ENCODE results near the gene ARNT2. TPM values are rescaled to one million over a fixed set of nuclear protein-coding genes. Genes with fewer than 3 reads are reported as not detected.

Gene ARNT2
- total and polyA plus RNA-seq, 4 donors = 2.0 to 12.2 (median 5.5) TPM

- Histone ChIP-seq H3K4me1 (ENCODE audit: control insufficient read depth in 5 of 5, insufficient read depth in 5 of 5, low read length in 5 of 5) (peaks cover 0 to 22% (median 2%) of the 10 kb centered on the region in 5 donors), H3K4me3 (no peak overlapping the region), H3K9me3 (ENCODE audit: control insufficient read depth in 4 of 4, insufficient read depth in 3 of 4, low read length in 3 of 4) (peaks cover 0 to 3% (median 0%) of the 10 kb centered on the region in 4 donors), H3K27ac (ENCODE audit: low read depth in 1 of 2, low read length in 1 of 2) (no peak overlapping the region), H3K36me3 (ENCODE audit: control insufficient read depth in 4 of 4, insufficient read depth in 4 of 4, low read length in 4 of 4) (peaks cover 0 to 9% (median 3%) of the 10 kb centered on the region in 4 donors), H3K9ac (ENCODE audit: insufficient read depth in 1 of 2, low read length in 2 of 2) (no peak overlapping the region), H3K27me3 (ENCODE audit: control insufficient read depth in 3 of 3, insufficient read depth in 3 of 3, low read length in 2 of 3) (no peaks in the 10 kb centered on the region)
- 86 to 87% methylated on average over 4 of the region's 4 CpGs for WGBS, 2 donors
- DNase-seq = no peak
- TF ChIP-seq CTCF (IDR thresholded peaks at IDR 0.05; ENCODE audit: control extremely low read depth, extremely low read depth) = no peak
- ATAC-seq (ENCODE audit: insufficient read depth, low FRiP score) = no peak
These were observed 129.7 kb downstream of the ARNT2 start for GRCh38 chr15:80533790-80534333.

GRCh38 chr15:80536231-80536630 is 132.0 kb downstream of the ARNT2 start:
- DNase-seq (no peak), ATAC-seq (ENCODE audit: insufficient read depth, low FRiP score) (no peak)
- H3K4me3 ChIP-seq = no peak overlapping the region
- WGBS, 2 donors = 86 to 89% methylated on average over 5 of the region's 5 CpGs
- TF ChIP-seq CTCF (IDR thresholded peaks at IDR 0.05; ENCODE audit: control extremely low read depth, extremely low read depth) = no peak
- no peaks in the 10 kb centered on the region for H3K27me3 ChIP-seq (ENCODE audit: control insufficient read depth in 3 of 3, insufficient read depth in 3 of 3, low read length in 2 of 3)
- peaks cover 0 to 3% (median 0%) of the 10 kb centered on the region in 4 donors for H3K9me3 ChIP-seq (ENCODE audit: control insufficient read depth in 4 of 4, insufficient read depth in 3 of 4, low read length in 3 of 4)
- no peak overlapping the region for H3K27ac ChIP-seq (ENCODE audit: low read depth in 1 of 2, low read length in 1 of 2)
- H3K4me1 ChIP-seq (ENCODE audit: control insufficient read depth in 5 of 5, insufficient read depth in 5 of 5, low read length in 5 of 5) = peaks cover 0 to 11% (median 2%) of the 10 kb centered on the region in 5 donors
- H3K36me3 ChIP-seq (ENCODE audit: control insufficient read depth in 4 of 4, insufficient read depth in 4 of 4, low read length in 4 of 4) = peaks cover 0 to 9% (median 3%) of the 10 kb centered on the region in 4 donors
- no peak overlapping the region for H3K9ac ChIP-seq (ENCODE audit: insufficient read depth in 1 of 2, low read length in 2 of 2)

- no peak overlapping the region for H3K9ac ChIP-seq (ENCODE audit: insufficient read depth in 1 of 2, low read length in 2 of 2)
- H3K9me3 ChIP-seq (ENCODE audit: control insufficient read depth in 4 of 4, insufficient read depth in 3 of 4, low read length in 3 of 4) = peaks cover 0 to 3% (median 0%) of the 10 kb centered on the region in 4 donors
- ATAC-seq (ENCODE audit: insufficient read depth, low FRiP score) = no peak
- H3K36me3 ChIP-seq (ENCODE audit: control insufficient read depth in 4 of 4, insufficient read depth in 4 of 4, low read length in 4 of 4) = peaks cover 0 to 9% (median 3%) of the 10 kb centered on the region in 4 donors
- peaks cover 0 to 6% (median 2%) of the 10 kb centered on the region in 5 donors for H3K4me1 ChIP-seq (ENCODE audit: control insufficient read depth in 5 of 5, insufficient read depth in 5 of 5, low read length in 5 of 5)
- H3K27me3 ChIP-seq (ENCODE audit: control insufficient read depth in 3 of 3, insufficient read depth in 3 of 3, low read length in 2 of 3) = no peaks in the 10 kb centered on the region
- no peak overlapping the region for H3K27ac ChIP-seq (ENCODE audit: low read depth in 1 of 2, low read length in 1 of 2)
- WGBS, 2 donors = 92 to 97% methylated on average over 2 of the region's 2 CpGs
- no peak for TF ChIP-seq CTCF (IDR thresholded peaks at IDR 0.05; ENCODE audit: control extremely low read depth, extremely low read depth)
- no peak for DNase-seq
- no peak overlapping the region for H3K4me3 ChIP-seq
These were observed 132.5 kb downstream of the ARNT2 start for GRCh38 chr15:80536716-80537115.

- no peak for ATAC-seq (ENCODE audit: insufficient read depth, low FRiP score)
- H3K27me3 ChIP-seq (ENCODE audit: control insufficient read depth in 3 of 3, insufficient read depth in 3 of 3, low read length in 2 of 3) = no peaks in the 10 kb centered on the region
These were observed 140.9 kb downstream of the ARNT2 start for GRCh38 chr15:80545078-80545477.

More at GRCh38 chr15:80545078-80545477, 140.9 kb downstream of the ARNT2 start:
- H3K9me3 ChIP-seq (ENCODE audit: control insufficient read depth in 4 of 4, insufficient read depth in 3 of 4, low read length in 3 of 4) = peaks cover 0 to 4% (median 0%) of the 10 kb centered on the region in 4 donors
- no peak overlapping the region for H3K4me3 ChIP-seq
- H3K27ac ChIP-seq (ENCODE audit: low read depth in 1 of 2, low read length in 1 of 2) = no peak overlapping the region
- H3K4me1 ChIP-seq (ENCODE audit: control insufficient read depth in 5 of 5, insufficient read depth in 5 of 5, low read length in 5 of 5) = peaks cover 0 to 2% (median 0%) of the 10 kb centered on the region in 5 donors
- H3K9ac ChIP-seq (ENCODE audit: insufficient read depth in 1 of 2, low read length in 2 of 2) = no peak overlapping the region
- TF ChIP-seq CTCF (IDR thresholded peaks at IDR 0.05; ENCODE audit: control extremely low read depth, extremely low read depth) = no peak
- H3K36me3 ChIP-seq (ENCODE audit: control insufficient read depth in 4 of 4, insufficient read depth in 4 of 4, low read length in 4 of 4) = peaks cover 0 to 8% (median 2%) of the 10 kb centered on the region in 4 donors
- no peak for DNase-seq
